ENCODE measurements around the gene NDST1.

Gene NDST1

GRCh38 chr5:150540042-150540441, 32.1 kb downstream of the NDST1 start:
- no peak overlapping the region for H3K27ac ChIP-seq (ENCODE audit: low read depth, low read length)
- H3K4me3 ChIP-seq (ENCODE audit: low read length) = no peak overlapping the region
- no peaks in the 10 kb centered on the region for H3K27me3 ChIP-seq (ENCODE audit: control insufficient read depth, low read length)
- H4K20me1 ChIP-seq (ENCODE audit: control insufficient read depth, insufficient read depth, low read depth, low read length) = no peaks in the 10 kb centered on the region
- H3K4me2 ChIP-seq (ENCODE audit: low read length) = no peak overlapping the region
- TF ChIP-seq CTCF (IDR thresholded peaks at IDR 0.05; ENCODE audit: low read depth, low read length, poor library complexity, severe bottlenecking) (no peak), EZH2phosphoT487 (IDR thresholded peaks at IDR 0.05; ENCODE audit: borderline replicate concordance, low read length) (no peak)
- H3F3A ChIP-seq (ENCODE audit: control insufficient read depth, insufficient read depth) = no peaks in the 10 kb centered on the region
- H3K9me2 ChIP-seq (replicated peaks; ENCODE audit: control insufficient read depth, low read length) = no peaks in the 10 kb centered on the region
- H3K4me1 ChIP-seq (ENCODE audit: control insufficient read depth, low read length) = peaks cover 8% of the 10 kb centered on the region
- no peaks in the 10 kb centered on the region for H3K9me3 ChIP-seq (ENCODE audit: control insufficient read depth, insufficient read depth, low read length)
- no peaks in the 10 kb centered on the region for H3K79me2 ChIP-seq (ENCODE audit: control insufficient read depth, low read length)
- H3K36me3 ChIP-seq (ENCODE audit: control insufficient read depth, low read length) = peaks cover 29% of the 10 kb centered on the region; the same call in 1 of the 2 replicates

- Histone ChIP-seq H3K9me2 (replicated peaks; ENCODE audit: control insufficient read depth, low read length) (no peaks in the 10 kb centered on the region), H3K79me2 (ENCODE audit: control insufficient read depth, low read length) (no peaks in the 10 kb centered on the region), H4K20me1 (ENCODE audit: control insufficient read depth, insufficient read depth, low read depth, low read length) (no peaks in the 10 kb centered on the region), H3K9me3 (ENCODE audit: control insufficient read depth, insufficient read depth, low read length) (no peaks in the 10 kb centered on the region), H3K4me3 (ENCODE audit: low read length) (no peak overlapping the region), H3K36me3 (ENCODE audit: control insufficient read depth, low read length) (peaks cover 27% of the 10 kb centered on the region), H3K27ac (ENCODE audit: low read depth, low read length) (no peak overlapping the region), H3K4me2 (ENCODE audit: low read length) (no peak overlapping the region), H3K4me1 (ENCODE audit: control insufficient read depth, low read length) (peaks cover 8% of the 10 kb centered on the region), H3K27me3 (ENCODE audit: control insufficient read depth, low read length) (no peaks in the 10 kb centered on the region), H3F3A (ENCODE audit: control insufficient read depth, insufficient read depth) (no peaks in the 10 kb centered on the region)
- TF ChIP-seq CTCF (IDR thresholded peaks at IDR 0.05; ENCODE audit: low read depth, low read length, poor library complexity, severe bottlenecking) = no peak
- no peak for TF ChIP-seq EZH2phosphoT487 (IDR thresholded peaks at IDR 0.05; ENCODE audit: borderline replicate concordance, low read length)
Measured at GRCh38 chr5:150540615-150541396, 32.9 kb downstream of the NDST1 start.

- Histone ChIP-seq H3K4me1 (ENCODE audit: control insufficient read depth, low read length) (peaks cover 8% of the 10 kb centered on the region), H3K36me3 (ENCODE audit: control insufficient read depth, low read length) (peaks cover 27% of the 10 kb centered on the region), H3K79me2 (ENCODE audit: control insufficient read depth, low read length) (no peaks in the 10 kb centered on the region), H4K20me1 (ENCODE audit: control insufficient read depth, insufficient read depth, low read depth, low read length) (no peaks in the 10 kb centered on the region), H3F3A (ENCODE audit: control insufficient read depth, insufficient read depth) (no peaks in the 10 kb centered on the region), H3K27me3 (ENCODE audit: control insufficient read depth, low read length) (no peaks in the 10 kb centered on the region), H3K9me2 (replicated peaks; ENCODE audit: control insufficient read depth, low read length) (no peaks in the 10 kb centered on the region), H3K9me3 (ENCODE audit: control insufficient read depth, insufficient read depth, low read length) (no peaks in the 10 kb centered on the region), H3K27ac (ENCODE audit: low read depth, low read length) (no peak overlapping the region), H3K4me3 (ENCODE audit: low read length) (no peak overlapping the region), H3K4me2 (ENCODE audit: low read length) (no peak overlapping the region)
- TF ChIP-seq CTCF (IDR thresholded peaks at IDR 0.05; ENCODE audit: low read depth, low read length, poor library complexity, severe bottlenecking) = no peak
- TF ChIP-seq EZH2phosphoT487 (IDR thresholded peaks at IDR 0.05; ENCODE audit: borderline replicate concordance, low read length) = no peak
Measured at GRCh38 chr5:150541397-150541675, 33.4 kb downstream of the NDST1 start.
